AG10803 (cell line): ENCODE data around the gene JAKMIP1.

Experiments used
- DNase-seq: peaks from one replicate; pipeline ENCODE4 v3.0.0; 2010; ENCODE audit warnings: low read depth
- H3K4me3 ChIP-seq: 2 replicates; pipeline ENCODE4 v1.5.1; 2011; ENCODE audit warnings: mild to moderate bottlenecking, low read length, control low read depth
- CTCF ChIP-seq: conservative IDR thresholded peaks from 2 replicates; pipeline ENCODE4 v1.5.1; 2011; ENCODE audit warnings: mild to moderate bottlenecking, low read length, control low read depth, inconsistent platforms

The JAKMIP1 gene

DNA sequence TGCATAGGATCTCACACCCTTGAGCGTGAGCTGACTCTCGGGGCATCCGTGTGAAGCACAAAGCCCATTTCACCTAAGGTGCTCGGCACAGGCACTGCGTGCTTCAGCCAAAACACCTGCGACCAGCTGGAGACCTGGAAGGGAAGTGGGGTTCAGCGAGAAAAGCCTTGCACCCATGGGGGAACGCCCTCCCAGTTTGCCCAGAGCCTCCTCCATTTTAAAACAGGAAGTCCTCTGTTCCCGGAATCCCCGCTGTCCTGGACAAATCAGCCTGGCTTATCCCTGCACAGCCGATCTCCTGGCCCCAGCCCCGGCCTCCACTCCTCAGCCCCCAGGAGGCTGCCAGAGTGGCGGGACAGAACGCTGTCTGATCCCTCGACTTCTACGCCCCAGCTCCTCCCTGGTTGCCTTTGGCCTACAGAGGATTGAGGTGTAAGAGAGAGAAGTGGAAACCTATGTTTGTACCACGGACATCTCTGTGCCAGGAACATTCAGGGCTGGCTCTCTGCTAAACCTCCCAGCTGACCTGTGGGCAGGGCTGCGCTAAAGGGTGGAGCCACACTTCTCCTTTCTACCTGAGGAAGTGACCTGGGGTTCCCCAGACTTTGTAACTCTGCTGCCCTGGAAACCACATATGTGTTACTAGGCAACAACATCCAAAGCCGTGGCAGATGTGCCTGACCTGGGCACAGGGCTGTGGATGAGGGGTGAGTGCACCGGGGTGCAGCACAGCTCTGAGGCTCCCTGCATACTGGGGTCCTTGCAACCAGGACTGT lies 178.3 kb downstream of the JAKMIP1 start:
- no peak for DNase-seq
- no peak for TF ChIP-seq CTCF

DNA sequence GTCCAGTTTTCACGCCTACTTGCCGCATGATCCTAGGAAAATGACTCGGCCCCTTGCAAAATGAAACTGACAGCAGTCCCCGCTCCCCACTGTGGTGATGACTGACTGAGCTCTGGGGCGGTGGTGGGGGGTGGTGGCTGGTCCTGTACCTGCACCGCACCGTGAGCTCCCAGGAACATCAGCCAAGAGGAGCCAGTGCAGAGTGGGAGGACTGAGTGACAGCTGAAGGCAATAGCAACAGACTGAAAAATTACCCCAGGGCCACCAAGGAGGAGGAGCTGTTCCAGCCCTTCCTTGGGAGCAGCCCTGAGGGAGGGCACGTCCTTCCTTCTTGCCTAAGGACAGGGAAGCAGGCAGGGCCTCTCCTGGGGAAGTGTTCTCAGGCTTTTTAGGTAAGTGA lies 179.7 kb downstream of the JAKMIP1 start:
- H3K4me3 ChIP-seq, result no peak overlapping the region
- TF ChIP-seq CTCF, result no peak
- DNase-seq, result no peak

More for the DNA sequence above, 178.3 kb downstream of the JAKMIP1 start:
- H3K4me3 ChIP-seq, result no peak overlapping the region

DNA sequence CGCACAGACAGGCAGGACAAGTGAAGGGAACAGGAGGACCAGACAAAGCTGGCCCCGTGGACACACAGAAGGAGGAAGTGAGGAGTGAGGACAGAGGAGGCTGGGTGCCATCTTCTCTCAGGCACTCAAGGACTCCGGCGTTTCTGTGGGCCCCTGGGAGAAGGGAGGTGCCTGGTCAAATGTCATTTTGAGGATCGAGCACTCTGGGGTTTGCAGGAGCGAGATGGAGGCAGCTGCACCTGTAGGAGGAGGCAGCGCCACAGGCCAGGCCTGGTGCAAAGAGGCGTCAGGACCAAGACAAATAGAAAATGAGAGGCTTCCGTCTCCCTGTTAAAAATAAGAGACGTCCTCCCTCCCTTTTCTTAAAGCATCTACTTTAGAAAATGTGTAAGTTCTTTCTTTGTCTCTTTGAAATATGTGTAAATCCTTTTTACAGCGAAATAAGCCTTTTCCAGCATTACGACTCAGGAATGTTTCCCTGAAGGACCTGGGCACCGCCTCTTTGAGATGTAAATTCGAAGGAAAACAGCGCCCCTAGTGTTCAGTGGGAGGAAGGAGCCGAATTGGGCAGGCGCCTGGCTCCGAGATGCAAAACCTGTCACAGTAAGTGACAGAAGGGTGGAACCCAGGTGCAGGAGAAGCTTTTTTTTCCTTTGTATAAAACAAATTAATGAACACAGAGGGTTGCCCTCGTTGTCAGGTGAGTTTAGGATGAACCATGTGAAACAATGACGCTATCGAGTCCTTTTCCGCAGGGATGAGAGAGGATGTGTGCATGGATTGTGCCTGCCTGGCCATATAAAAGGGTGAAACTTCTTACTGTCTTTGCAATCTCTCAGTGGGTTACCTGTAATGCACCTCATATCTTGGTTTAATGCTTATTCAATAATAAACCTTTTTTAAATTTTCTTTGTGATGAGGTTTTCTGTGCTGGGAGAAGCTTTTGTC lies 180.8 kb downstream of the JAKMIP1 start:
- H3K4me3 ChIP-seq, result no peak overlapping the region
- TF ChIP-seq CTCF, result peak; percentile 74
- DNase-seq, result peak; percentile 46

GRCh38 chr4:6018331-6018730 lies 182.0 kb downstream of the JAKMIP1 start, which contains the start of gene C4orf50:
Gene C4orf50, minus strand, starts transcription at chr4:6018431.
- TF ChIP-seq CTCF, result no peak
- no peak for DNase-seq
- H3K4me3 ChIP-seq, result no peak within 1 kb of the TSS

DNA sequence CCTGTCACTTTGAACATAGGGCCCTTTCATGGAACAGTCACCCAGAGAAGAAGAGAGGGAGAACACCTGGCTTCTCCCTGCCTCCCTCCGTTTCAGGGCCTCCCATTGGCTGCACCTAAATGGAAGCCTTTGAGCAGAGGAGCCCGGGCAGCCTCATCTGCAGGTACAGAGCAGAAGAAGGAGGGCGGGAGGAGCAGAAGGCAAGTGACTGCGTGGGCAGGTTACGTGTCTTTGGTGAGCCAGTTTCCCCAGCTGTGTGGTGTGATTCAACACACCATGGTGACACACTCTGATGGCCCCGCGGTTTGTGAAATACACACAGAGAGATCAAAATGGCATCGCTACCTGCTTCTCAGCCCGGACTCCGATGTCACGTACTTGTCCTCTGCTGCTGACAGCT lies 182.5 kb downstream of the JAKMIP1 start:
- no peak overlapping the region for H3K4me3 ChIP-seq
- DNase-seq, result no peak
- TF ChIP-seq CTCF, result no peak

- DNase-seq, result no peak
- H3K4me3 ChIP-seq, result no peak overlapping the region
- no peak for TF ChIP-seq CTCF
These were observed 183.3 kb downstream of the JAKMIP1 start for GRCh38 chr4:6017030-6017429.
